Stimulated activated CD8-positive, alpha-beta memory T cell treated with anti-CD3 and anti-CD28 coated beads, Interleukin-7, amount 100 ng/mL, for 1 hour (primary cell): ENCODE data around the gene CDCP1.

ENCODE experiments used
- DNase-seq, 2 donors: peaks; one replicate each; pipeline ENCODE4 v3.0.0-alpha.2; 2020; ENCODE audit warnings: low read depth in 2 of 2

Gene CDCP1

DNA sequence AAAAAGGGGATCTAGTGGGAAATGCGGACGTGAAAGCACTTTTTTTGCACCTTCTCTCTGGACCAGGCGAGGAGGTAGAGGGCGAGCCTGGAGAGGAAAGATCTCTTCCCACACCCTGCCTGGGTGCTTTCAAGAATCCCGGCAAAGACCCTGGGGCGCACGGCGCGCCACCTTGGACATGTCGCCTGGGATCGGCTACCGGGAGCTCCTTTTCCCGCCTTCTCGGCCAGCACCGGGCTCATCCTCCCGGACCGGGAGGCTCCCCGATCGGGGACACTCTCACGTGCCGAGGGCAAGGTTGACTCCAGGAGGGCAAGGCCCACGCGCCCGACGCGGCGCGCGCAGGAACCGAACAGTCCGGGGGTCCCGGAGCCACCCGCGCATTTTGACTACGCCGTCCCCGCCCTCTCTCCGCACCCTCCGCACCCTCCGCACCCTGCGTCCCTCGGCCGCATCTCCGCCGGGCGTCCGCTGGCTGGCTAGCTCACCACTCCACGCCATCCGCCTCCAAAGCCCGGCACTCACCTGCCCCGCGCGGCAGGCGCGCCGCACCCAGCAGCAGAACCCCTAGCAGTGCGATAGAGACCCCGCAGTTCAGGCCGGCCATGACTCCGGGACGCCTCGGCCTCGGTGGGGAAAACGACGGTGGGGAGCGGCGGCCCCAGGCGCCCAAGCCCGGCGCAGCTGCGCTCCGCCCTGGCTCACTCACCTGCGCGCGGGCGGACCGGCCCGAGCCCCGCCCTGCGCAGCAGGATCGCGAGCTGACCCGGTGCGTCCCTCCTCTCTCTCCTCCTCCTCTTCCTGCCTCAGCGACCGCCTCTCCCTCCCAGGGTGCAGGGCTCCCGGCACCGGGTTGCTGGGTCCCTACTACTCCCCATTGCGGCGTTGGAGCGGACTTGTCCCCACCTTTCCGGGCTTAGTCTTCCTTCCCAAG is at the start of gene CDCP1:
TSS of gene CDCP1 (minus strand) at position 698 of the 934 bp plus-strand sequence. CDS start at position 607, 91 bp downstream.
- DNase-seq = no peak

GRCh38 chr3:45194791-45195190 is 48.6 kb upstream of the CDCP1 start:
- DNase-seq = no peak

DNA sequence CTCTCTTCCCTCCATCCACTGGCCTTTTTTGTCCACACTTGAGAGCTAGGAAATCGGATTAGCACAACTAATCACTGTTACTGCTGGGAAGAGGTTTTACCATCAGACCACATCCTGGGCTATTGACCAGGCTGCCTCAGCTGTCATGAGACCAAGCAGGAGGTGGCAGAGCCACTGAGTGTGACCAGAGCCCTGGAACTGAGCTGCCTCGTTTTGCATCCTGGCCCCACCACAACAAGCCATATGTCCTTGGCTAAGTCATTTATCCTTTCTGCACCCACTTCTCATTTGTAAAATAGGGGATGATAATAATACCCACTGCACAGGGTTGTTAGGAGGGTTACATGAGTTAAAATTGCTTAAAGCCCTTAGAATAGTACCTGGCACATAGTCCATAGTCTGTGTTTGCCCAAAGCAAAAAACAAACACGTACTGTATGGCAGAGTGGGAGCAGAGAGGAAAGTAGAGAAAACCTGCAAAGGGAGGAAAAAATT is 45.8 kb upstream of the CDCP1 start:
- no peak for DNase-seq

GRCh38 chr3:45191424-45191823 is 45.2 kb upstream of the CDCP1 start:
- no peak for DNase-seq

DNA sequence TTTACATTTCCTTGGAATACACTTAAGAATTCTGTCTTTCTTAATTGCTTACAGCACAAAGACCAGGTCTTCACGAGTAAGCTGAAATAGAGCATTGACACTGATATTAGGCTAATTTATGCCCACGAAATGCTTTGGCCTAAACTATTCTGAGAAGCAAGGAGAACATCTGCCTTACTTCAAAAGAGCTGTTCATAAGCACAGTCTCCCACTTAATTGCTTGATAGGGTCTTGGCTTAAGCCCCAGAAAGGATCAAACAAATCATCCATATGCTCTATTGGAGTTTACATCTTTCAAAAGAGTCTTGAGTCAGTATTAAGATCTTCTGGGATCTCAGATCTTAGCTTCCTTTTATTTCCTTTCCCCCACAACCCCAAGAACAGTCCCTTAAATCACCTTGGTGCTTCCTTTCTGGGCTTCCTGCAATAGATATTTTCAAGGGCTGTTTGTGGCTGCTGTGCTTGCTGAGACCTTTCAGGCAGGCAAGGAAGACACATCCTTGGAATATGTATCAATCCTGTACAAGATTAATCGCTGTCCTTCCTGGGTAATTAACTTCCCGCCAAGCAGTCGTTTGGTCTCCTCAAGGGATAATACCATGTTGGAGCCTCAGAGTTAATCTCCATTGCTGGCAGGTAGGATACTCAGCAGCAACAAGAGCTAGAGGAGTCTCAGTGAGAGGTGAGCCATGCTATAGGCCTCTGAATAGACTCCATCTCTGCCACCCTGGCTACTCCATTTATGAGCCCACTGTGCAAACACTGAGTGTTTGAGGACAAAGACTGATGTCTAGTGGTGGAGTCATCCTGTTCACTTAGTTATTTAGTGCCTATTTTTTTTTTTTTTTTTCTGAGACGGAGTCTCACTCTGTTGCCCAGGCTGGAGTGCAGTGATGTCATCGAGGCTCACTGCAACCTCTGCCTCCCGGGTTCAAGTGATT is 42.8 kb upstream of the CDCP1 start:
- no peak for DNase-seq

- DNase-seq = no peak
Observed at GRCh38 chr3:45187694-45188141, 41.5 kb upstream of the CDCP1 start.

- DNase-seq = no peak
Observed at GRCh38 chr3:45186871-45187270, 40.7 kb upstream of the CDCP1 start.

DNA sequence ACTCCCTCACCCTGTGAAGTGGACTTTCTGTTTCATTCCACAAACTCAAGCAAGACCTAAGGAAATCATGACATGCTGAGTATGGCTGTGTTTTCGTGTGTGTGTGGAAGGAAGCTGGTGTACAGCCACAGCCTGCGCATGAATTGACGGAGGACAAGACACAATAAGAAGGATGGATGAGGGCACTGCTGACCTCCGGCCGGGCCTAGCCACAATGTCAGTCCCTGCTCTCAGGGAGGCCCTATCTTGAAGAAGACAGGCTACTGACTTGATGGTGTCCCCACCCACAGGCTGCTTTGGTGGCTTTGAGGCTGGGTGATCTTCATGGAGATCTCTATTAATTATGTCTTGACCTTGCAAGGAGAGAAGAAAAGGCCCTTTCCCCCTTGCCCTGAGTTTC is 39.3 kb upstream of the CDCP1 start:
- DNase-seq = no peak

DNA sequence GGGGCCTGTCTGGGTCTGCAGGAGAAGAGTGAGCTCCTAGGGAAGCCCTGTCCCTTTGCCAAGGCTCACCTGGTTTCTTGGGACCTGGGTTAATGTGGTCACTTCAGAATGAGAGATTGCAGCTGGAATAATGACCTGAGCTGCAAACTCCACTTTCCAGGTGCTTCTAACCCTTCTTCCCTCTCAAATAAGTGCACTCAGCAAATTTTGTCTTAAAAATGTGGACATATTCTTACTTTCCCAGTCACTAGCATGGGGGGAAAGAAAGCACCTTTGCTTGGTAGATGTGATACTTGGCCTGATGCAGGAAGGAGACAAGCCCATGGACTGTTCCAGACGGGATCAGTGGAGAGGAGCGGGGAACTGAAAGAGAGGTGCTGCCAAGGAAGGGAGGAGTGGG is 38.9 kb upstream of the CDCP1 start:
- no peak for DNase-seq

GRCh38 chr3:45183872-45184262 is 37.7 kb upstream of the CDCP1 start:
- DNase-seq = no peak

DNA sequence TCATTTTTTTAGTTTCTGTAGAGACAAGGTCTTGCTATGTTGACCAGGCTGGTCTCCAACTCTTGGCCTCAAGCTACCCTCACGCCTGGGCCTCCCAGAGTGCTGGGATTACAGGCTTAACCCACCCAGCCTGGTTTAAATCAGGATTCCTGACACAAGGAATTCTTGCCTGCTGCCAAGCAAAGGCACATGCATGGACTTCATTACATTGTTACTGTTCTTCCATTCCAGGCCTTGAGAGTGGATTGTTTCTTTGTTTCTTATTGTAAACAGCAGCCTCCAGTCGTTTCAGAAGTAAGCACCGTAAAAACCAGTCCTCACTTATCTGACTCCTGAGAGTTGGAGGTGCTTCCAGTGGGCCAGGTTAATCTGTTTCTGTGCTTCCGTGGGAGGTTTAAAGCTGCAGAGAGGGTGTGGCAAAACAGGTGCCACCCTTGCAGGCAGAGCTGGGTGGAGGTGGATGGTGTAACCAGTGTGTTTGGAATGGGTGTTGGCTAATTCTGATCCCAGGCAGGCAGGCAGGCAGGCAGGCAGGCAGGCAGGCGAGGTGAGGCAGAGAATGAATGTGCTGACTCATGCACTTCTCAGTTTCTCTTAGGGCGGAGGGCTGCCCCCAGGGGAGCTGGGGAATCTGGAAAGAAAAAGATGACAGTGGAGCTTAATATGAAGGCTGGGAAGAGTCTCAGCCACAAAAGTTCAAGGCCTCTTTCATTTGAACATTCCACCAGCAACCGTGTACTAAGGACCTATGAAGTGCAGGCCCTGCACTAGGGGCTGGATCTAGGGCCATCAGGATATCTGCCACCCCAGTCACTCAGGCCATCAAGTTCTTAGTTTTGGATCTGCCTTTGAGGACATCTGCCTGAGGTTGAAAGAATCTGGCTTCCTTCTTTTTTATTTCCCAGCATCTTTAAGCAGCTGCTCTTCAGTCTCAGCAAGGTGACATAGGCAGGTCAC is 37.0 kb upstream of the CDCP1 start:
- DNase-seq = no peak

- no peak for DNase-seq
Observed at GRCh38 chr3:45181496-45181895, 35.3 kb upstream of the CDCP1 start.

DNA sequence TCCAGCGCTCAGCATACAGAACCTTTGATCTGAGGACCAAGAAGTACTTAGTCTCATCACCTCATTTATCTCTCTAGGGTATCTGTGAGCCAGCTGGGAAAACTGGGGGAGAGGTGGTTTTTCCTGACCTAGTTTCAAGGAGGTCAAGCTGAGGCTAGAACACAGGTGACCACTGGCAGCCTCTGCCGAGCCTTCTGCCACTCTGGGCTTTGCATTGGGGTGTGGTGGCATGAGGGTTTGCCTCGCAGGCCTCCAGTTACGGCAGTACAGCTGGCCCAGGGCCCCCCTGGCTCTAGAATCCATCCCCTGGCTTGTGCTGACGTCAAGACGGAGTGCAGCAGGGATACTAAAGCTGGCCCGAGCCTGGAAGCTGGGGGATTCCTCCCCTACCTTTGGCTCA is 34.7 kb upstream of the CDCP1 start:
- no peak for DNase-seq

GRCh38 chr3:45180051-45180450 is 33.9 kb upstream of the CDCP1 start:
- DNase-seq = no peak

DNA sequence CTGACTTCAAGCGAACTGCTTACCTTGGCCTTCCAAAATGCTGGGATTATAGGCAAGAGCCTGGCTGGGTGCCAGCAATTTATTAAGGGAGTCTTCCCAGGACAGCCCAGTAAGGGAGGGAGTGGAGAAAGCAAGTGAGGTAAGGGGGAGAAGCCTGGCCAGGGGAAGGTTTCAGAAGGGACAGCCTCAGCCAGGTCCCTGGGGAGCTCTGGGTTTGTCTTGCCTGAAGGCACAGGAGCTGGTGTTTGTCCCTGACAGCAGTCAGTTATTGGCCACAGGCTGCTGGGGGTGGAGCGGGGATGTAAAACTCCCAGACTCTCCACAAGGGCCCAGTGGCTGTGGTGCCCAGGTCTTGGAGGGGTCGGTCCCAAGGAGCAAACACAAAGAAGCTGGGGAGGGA is 33.0 kb upstream of the CDCP1 start:
- no peak for DNase-seq

DNA sequence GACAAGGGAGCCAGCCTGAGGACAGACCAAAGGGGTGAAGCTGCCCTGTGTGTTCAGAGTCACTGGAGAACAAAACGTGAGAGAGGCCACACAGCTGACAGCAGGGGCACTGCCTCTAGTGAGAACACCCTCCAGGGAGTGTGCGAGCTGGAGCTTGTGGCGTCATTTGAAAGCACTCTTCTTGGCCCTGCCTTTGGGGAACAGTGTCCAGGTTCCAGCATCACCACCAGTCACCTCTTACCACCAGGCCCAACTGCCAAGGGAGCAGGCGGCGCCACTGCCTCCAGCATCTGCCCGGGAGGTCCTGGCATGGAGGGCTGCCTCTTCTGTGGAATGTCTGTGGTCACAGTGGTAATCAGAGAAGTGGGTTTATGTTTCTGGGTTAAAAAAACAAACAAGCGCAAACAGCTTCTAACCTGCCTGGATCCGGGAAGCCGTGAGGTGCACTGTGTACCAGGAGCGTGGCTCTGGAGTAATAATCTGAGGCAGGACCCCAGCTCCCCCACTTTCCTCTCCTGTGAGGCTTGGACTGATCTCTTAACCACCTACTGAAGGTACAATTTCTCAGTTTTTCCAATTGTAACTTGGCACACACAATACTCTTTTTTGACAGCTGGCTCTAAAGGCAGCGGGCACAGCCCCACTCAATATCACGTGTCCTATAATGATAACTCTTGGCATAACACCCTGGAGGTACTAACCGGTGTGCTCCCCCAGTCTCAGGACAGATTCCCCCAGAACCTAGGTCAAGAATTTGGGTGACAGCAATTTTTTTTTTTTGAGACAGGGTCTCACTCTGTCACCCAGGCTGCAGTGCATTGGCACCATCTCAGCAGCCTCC is 32.2 kb upstream of the CDCP1 start:
- DNase-seq = no peak

DNA sequence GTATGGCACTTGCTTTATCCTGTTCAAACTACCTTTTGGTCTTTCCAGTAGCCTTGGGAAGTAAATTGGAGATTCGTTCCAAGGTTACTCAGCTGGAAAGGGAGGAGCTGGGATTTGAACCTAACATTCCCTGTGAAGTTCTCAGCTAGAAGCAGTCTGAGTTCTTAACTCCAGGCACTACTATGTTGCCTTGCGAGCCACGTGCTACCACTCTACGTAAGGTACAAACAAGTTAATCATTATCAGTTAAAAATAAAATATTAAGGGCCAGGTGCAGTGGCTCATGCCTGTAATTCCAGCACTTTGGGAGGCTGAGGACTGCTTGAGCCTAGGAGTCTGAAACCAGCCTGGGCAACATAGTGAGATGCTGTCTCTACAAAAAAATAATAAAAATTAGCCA is 30.7 kb upstream of the CDCP1 start:
- DNase-seq = no peak

GRCh38 chr3:45174234-45174633 is 28.1 kb upstream of the CDCP1 start:
- no peak for DNase-seq

GRCh38 chr3:45173776-45174175 is 27.6 kb upstream of the CDCP1 start:
- no peak for DNase-seq

DNA sequence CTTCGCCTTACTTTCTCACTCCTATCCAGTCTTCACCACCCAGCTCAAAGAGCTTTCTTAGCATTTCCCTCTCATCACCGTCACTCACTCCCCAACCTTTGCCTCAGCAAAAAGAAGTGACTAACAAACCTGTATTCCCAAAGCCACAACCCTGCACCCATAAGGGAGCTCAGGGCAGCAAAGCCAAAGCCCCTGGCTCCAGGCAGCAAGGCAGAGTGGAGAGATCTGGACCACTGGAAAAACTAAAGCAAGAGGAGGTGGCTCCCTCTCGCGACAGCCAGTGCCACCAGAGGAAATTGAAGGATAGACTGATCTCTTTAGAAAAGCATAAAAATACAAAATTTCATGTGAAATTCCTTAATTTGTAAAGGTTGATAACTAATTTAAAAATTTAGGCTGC is 25.1 kb upstream of the CDCP1 start:
- DNase-seq = no peak
